WTC11 (cell line): ENCODE data around the gene RSPH1. TPM values are rescaled to one million over a fixed set of nuclear protein-coding genes. Genes with fewer than 3 reads are reported as not detected.

Source experiments
- ATAC-seq: fragments of 200-7000 bp; cut with Tn5 transposase; 2 replicates; pipeline ENCODE4 v1.10.0; 2021; ENCODE audit warnings: mild to moderate bottlenecking, moderate library complexity
- CTCF ChIA-PET: fragments of 300-600 bp; sonication (Branson Sonifier 250); formaldehyde crosslinking; loops from one replicate; lab custom pipeline; 2021; ENCODE audit warnings: antibody characterized with exemption; lab: Charles Lee
- POLR2A ChIA-PET: fragments of 350-600 bp; sonication (Branson Sonifier 250); formaldehyde crosslinking; loops from one replicate; lab custom pipeline; 2021; ENCODE audit warnings: antibody characterized with exemption; lab: Charles Lee
- DNase-seq: peaks from one replicate; pipeline ENCODE4 v3.0.0; 2021; ENCODE audit warnings: low spot score
- H3K27ac Mint-ChIP-seq: 2 replicates; pipeline ENCODE4 v1.8.0; 2021; ENCODE audit warnings: mixed read lengths
- H3K27me3 Mint-ChIP-seq: 2 replicates; pipeline ENCODE4 v1.8.0; 2021; ENCODE audit warnings: low read depth, mild to moderate bottlenecking, moderate library complexity, mixed read lengths
- H3K36me3 Mint-ChIP-seq: 2 replicates; pipeline ENCODE4 v1.8.0; 2021; ENCODE audit warnings: mixed read lengths
- H3K4me1 Mint-ChIP-seq: 2 replicates; pipeline ENCODE4 v1.8.0; 2022; ENCODE audit warnings: mixed read lengths
- H3K4me3 Mint-ChIP-seq: 2 replicates; pipeline ENCODE4 v1.8.0; 2021; ENCODE audit warnings: mild to moderate bottlenecking, moderate library complexity, mixed read lengths
- H3K9me3 Mint-ChIP-seq: 2 replicates; pipeline ENCODE4 v1.8.0; 2021; ENCODE audit warnings: mixed read lengths
- ATF3 ChIP-seq: sonication (generic); formaldehyde crosslinking; conservative IDR thresholded peaks from 2 replicates; pipeline ENCODE4 v1.8.1; 2022; ENCODE audit warnings: mild to moderate bottlenecking, missing genetic modification reagents
- E2F4 ChIP-seq: sonication (generic); formaldehyde crosslinking; IDR thresholded peaks from 2 replicates; pipeline ENCODE4 v1.8.1; 2022; ENCODE audit warnings: low read depth, mild to moderate bottlenecking, moderate library complexity, missing genetic modification reagents, borderline replicate concordance
- GRHL2 ChIP-seq: fragments of 250-450 bp; sonication (Bioruptor Pico); IDR thresholded peaks from 2 replicates; pipeline ENCODE4 v1.8.0; 2022; ENCODE audit warnings: mild to moderate bottlenecking, moderate library complexity; ENCODE audit not compliant: insufficient replicate concordance, severe bottlenecking
- HMGA2 ChIP-seq: fragments of 250-450 bp; sonication (Bioruptor Pico); IDR thresholded peaks from 2 replicates; pipeline ENCODE4 v1.4.0; 2021; ENCODE audit warnings: mild to moderate bottlenecking, moderate library complexity
- JAZF1 ChIP-seq: fragments of 250-450 bp; sonication (Bioruptor Pico); IDR thresholded peaks from 2 replicates; pipeline ENCODE4 v1.9.0; 2021; ENCODE audit warnings: moderate library complexity, mild to moderate bottlenecking, inconsistent platforms
- NFATC4 ChIP-seq: fragments of 250-450 bp; sonication (Bioruptor Pico); IDR thresholded peaks from 2 replicates; pipeline ENCODE4 v1.9.0; 2021; ENCODE audit warnings: mild to moderate bottlenecking
- NFYB ChIP-seq: sonication (generic); formaldehyde crosslinking; conservative IDR thresholded peaks from 2 replicates; pipeline ENCODE4 v1.8.0; 2022; ENCODE audit warnings: low read depth, missing genetic modification reagents
- NR2C2 ChIP-seq: sonication (generic); formaldehyde crosslinking; IDR thresholded peaks from 2 replicates; pipeline ENCODE4 v1.8.0; 2022; ENCODE audit warnings: mild to moderate bottlenecking, missing genetic modification reagents
- NR3C1 ChIP-seq: sonication (generic); formaldehyde crosslinking; conservative IDR thresholded peaks from 2 replicates; pipeline ENCODE4 v1.8.1; 2023; ENCODE audit warnings: low read depth, mild to moderate bottlenecking, missing genetic modification reagents
- SMAD4 ChIP-seq: sonication (generic); formaldehyde crosslinking; IDR thresholded peaks from 2 replicates; pipeline ENCODE4 v1.8.0; 2022; ENCODE audit warnings: mild to moderate bottlenecking, missing genetic modification reagents
- ZNF317 ChIP-seq: sonication (generic); formaldehyde crosslinking; IDR thresholded peaks from 2 replicates; pipeline ENCODE4 v1.8.1; 2023; ENCODE audit warnings: low read depth, mild to moderate bottlenecking, moderate library complexity, missing genetic modification reagents, borderline replicate concordance
- ZNF396 ChIP-seq: fragments of 250-450 bp; sonication (Bioruptor Pico); IDR thresholded peaks from 2 replicates; pipeline ENCODE4 v1.8.0; 2021; ENCODE audit warnings: mild to moderate bottlenecking, moderate library complexity, borderline replicate concordance
- ZNF512 ChIP-seq: sonication (generic); formaldehyde crosslinking; IDR thresholded peaks from 2 replicates; pipeline ENCODE4 v1.8.1; 2022; ENCODE audit warnings: missing genetic modification reagents, borderline replicate concordance
- total RNA-seq: library from RNA; stranded (reverse); gene quantifications from 3 replicates; pipeline ENCODE4 v1.2.3, GENCODE V29; 2021
- TF ChIP-seq, protein P1 (sequence below): fragments of 250-450 bp; sonication (Bioruptor Pico); IDR thresholded peaks from 2 replicates; pipeline ENCODE4 v1.9.0; 2021; ENCODE audit warnings: mild to moderate bottlenecking
- TF ChIP-seq, protein P2 (sequence below): sonication (generic); formaldehyde crosslinking; conservative IDR thresholded peaks from 2 replicates; pipeline ENCODE4 v1.8.1; 2023; ENCODE audit warnings: mild to moderate bottlenecking, low read depth, missing genetic modification reagents, moderate library complexity
- TF ChIP-seq, protein P3 (sequence below): sonication (generic); formaldehyde crosslinking; IDR thresholded peaks from 2 replicates; pipeline ENCODE4 v1.8.1; 2023; ENCODE audit warnings: mild to moderate bottlenecking, missing genetic modification reagents, moderate library complexity

The RSPH1 gene
- total RNA-seq, 1 experiment from 2014 or later = 0.11 TPM

GRCh38 chr21:42476388-42477331 is 19.4 kb downstream of the RSPH1 start (continued):
- TF ChIP-seq, protein P1, sequence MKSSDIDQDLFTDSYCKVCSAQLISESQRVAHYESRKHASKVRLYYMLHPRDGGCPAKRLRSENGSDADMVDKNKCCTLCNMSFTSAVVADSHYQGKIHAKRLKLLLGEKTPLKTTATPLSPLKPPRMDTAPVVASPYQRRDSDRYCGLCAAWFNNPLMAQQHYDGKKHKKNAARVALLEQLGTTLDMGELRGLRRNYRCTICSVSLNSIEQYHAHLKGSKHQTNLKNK = no peak
- no peak for TF ChIP-seq NR2C2 (CRISPR knock-in tag)

GRCh38 chr21:42475526-42476387 is 20.3 kb downstream of the RSPH1 start:
- no peak for ATAC-seq
- H3K4me1 Mint-ChIP-seq = peaks cover 14% of the 10 kb centered on the region
- ChIA-PET POLR2A (interaction anchor here (0.7 kb wide), 1 partner anchor 34 kb away, joined by 4 read pairs; no protein-coding TSS in a partner anchor), CTCF (no interaction called here)
- TF ChIP-seq ZNF317 (CRISPR knock-in tag) (no peak), HMGA2 (no peak), NFYB (CRISPR knock-in tag) (no peak), NFATC4 (CRISPR knock-in tag) (no peak), E2F4 (no peak), SMAD4 (CRISPR knock-in tag) (no peak), GRHL2 (CRISPR knock-in tag) (no peak), JAZF1 (CRISPR knock-in tag) (no peak), ATF3 (CRISPR knock-in tag) (no peak), ZNF512 (no peak), ZNF396 (CRISPR knock-in tag) (no peak), NR3C1 (CRISPR knock-in tag) (no peak)
- TF ChIP-seq, protein P2, sequence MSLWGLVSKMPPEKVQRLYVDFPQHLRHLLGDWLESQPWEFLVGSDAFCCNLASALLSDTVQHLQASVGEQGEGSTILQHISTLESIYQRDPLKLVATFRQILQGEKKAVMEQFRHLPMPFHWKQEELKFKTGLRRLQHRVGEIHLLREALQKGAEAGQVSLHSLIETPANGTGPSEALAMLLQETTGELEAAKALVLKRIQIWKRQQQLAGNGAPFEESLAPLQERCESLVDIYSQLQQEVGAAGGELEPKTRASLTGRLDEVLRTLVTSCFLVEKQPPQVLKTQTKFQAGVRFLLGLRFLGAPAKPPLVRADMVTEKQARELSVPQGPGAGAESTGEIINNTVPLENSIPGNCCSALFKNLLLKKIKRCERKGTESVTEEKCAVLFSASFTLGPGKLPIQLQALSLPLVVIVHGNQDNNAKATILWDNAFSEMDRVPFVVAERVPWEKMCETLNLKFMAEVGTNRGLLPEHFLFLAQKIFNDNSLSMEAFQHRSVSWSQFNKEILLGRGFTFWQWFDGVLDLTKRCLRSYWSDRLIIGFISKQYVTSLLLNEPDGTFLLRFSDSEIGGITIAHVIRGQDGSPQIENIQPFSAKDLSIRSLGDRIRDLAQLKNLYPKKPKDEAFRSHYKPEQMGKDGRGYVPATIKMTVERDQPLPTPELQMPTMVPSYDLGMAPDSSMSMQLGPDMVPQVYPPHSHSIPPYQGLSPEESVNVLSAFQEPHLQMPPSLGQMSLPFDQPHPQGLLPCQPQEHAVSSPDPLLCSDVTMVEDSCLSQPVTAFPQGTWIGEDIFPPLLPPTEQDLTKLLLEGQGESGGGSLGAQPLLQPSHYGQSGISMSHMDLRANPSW (CRISPR knock-in tag) = no peak
- TF ChIP-seq, protein P3, sequence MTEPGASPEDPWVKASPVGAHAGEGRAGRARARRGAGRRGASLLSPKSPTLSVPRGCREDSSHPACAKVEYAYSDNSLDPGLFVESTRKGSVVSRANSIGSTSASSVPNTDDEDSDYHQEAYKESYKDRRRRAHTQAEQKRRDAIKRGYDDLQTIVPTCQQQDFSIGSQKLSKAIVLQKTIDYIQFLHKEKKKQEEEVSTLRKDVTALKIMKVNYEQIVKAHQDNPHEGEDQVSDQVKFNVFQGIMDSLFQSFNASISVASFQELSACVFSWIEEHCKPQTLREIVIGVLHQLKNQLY (CRISPR knock-in tag) = no peak
- no peaks in the 10 kb centered on the region for H3K27me3 Mint-ChIP-seq
- no peak overlapping the region for H3K27ac Mint-ChIP-seq
- DNase-seq = no peak
- no peak overlapping the region for H3K4me3 Mint-ChIP-seq
- H3K9me3 Mint-ChIP-seq = no peaks in the 10 kb centered on the region
- H3K36me3 Mint-ChIP-seq = no peaks in the 10 kb centered on the region
